K562 (cell line): Measurements from ENCODE around the gene POLD3. TPM values are rescaled to one million over a fixed set of nuclear protein-coding genes. Genes with fewer than 3 reads are reported as not detected.

Experiments used
- ATAC-seq: fragments of 200-7000 bp; cut with Tn5 transposase; 3 replicates; pipeline ENCODE4 v1.9.1; 2020; ENCODE audit warnings: moderate library complexity
- BruUV-seq: library from RNA; stranded (reverse); fragments of 400-500 nt; replicated peaks from 2 replicates; lab custom pipeline; 2021; lab: Mats Ljungman, UMichigan
- CTCF ChIA-PET: fragments of 300-600 bp; formaldehyde crosslinking; extraction: SDS; loops from one replicate; lab custom pipeline; 2021; ENCODE audit warnings: low intra/inter-chr PET ratio; lab: Yijun Ruan, JAX
- POLR2A ChIA-PET: fragments of 300-600, 350-650 bp; sonication (Branson Sonifier 250); formaldehyde crosslinking; extraction: SDS; loops from one replicate; lab custom pipeline; 2021; ENCODE audit warnings: antibody characterized with exemption, inconsistent platforms; lab: Yijun Ruan, JAX
- DNase-seq, 4 experiments: peaks; one replicate each; pipeline versions ENCODE4 v3.0.0 to v3.0.0-alpha.2; 2011 to 2018; ENCODE audit warnings: low spot score in 3 of 4, mixed read lengths in 3 of 4; ENCODE audit errors: extremely low read depth in 1 of 4
- FAIRE-seq: peaks from 2 replicates; lab custom pipeline; 2011; peaks lifted over from hg19 to GRCh38; lab: Jason Lieb, UNC
- H2AFZ ChIP-seq: 2 replicates; pipeline ENCODE4 v1.6.0; 2011; ENCODE audit warnings: low read depth, low read length, control low read depth, inconsistent platforms
- H3K27ac ChIP-seq: fragments of 200-600 bp; 3 replicates; pipeline ENCODE4 v1.8.0; 2011; ENCODE audit warnings: low read depth, mild to moderate bottlenecking, control low read depth, inconsistent platforms, low read length, moderate library complexity, mixed read lengths; ENCODE audit errors: extremely low read depth
- H3K27me3 ChIP-seq, 2 experiments: fragments of 300-600 bp in 1 of 2; 2 replicates in 1 of 2; 3 replicates in 1 of 2; pipeline versions ENCODE4 v1.6.0 to v1.8.0; 2011; ENCODE audit warnings: inconsistent platforms in 2 of 2, low read length in 2 of 2, mild to moderate bottlenecking in 1 of 2, mixed read lengths in 1 of 2, moderate library complexity in 1 of 2; ENCODE audit not compliant: control insufficient read depth in 2 of 2, insufficient read depth in 2 of 2
- H3K36me3 ChIP-seq: fragments of 300-600 bp; 3 replicates; pipeline ENCODE4 v1.8.0; 2011; ENCODE audit warnings: mild to moderate bottlenecking, low read length, inconsistent platforms; ENCODE audit not compliant: control insufficient read depth, insufficient read depth
- H3K4me1 ChIP-seq, 2 experiments: fragments of 200-600 bp in 1 of 2; replicated peaks in 1 of 2; 2 replicates in 1 of 2; 3 replicates in 1 of 2; pipeline versions ENCODE4 v1.5.1 to v1.8.0; 2011; ENCODE audit warnings: inconsistent platforms in 2 of 2, low read length in 2 of 2, mild to moderate bottlenecking in 1 of 2, mixed read lengths in 1 of 2, moderate library complexity in 1 of 2; ENCODE audit not compliant: control insufficient read depth in 2 of 2, insufficient read depth in 2 of 2
- H3K4me2 ChIP-seq: 2 replicates; pipeline ENCODE4 v1.6.1; 2011; ENCODE audit warnings: low read length, control low read depth, inconsistent platforms, mixed read lengths; ENCODE audit not compliant: insufficient read depth
- H3K4me3 ChIP-seq: fragments of 200-600 bp; sonication (generic), shearing (Covaris generic); 2 replicates; pipeline ENCODE4 v1.5.1; 2016; ENCODE audit warnings: control low read depth, inconsistent platforms
- H3K79me2 ChIP-seq: fragments of 200-600 bp; 3 replicates; pipeline ENCODE4 v1.8.0; 2011; ENCODE audit warnings: low read length, inconsistent platforms; ENCODE audit not compliant: control insufficient read depth, insufficient read depth
- H3K9ac ChIP-seq, 2 experiments: 2 replicates each; pipeline versions ENCODE4 v1.6.0 to v1.6.1; 2011; ENCODE audit warnings: low read depth in 2 of 2, low read length in 2 of 2, control low read depth in 1 of 2, inconsistent platforms in 1 of 2, mild to moderate bottlenecking in 1 of 2, mixed read lengths in 1 of 2; ENCODE audit not compliant: insufficient read depth in 1 of 2
- H3K9me1 ChIP-seq: one replicate; pipeline ENCODE4 v1.6.0; 2011; ENCODE audit warnings: inconsistent platforms, mild to moderate bottlenecking, low read length, moderate library complexity; ENCODE audit not compliant: control insufficient read depth, insufficient read depth
- H3K9me3 ChIP-seq: replicated peaks from 2 replicates; pipeline ENCODE4 v1.5.1; 2011; ENCODE audit warnings: low read depth, low read length, inconsistent platforms; ENCODE audit not compliant: control insufficient read depth, insufficient read depth
- H4K20me1 ChIP-seq: replicated peaks from 2 replicates; pipeline ENCODE4 v1.6.1; 2011; ENCODE audit warnings: low read length, inconsistent platforms, mixed read lengths; ENCODE audit not compliant: control insufficient read depth, insufficient read depth
- BRD9 ChIP-seq: fragments of 450-650 bp; IDR thresholded peaks from 2 replicates; pipeline ENCODE4 v1.6.1; 2018; ENCODE audit warnings: low read depth; ENCODE audit not compliant: partially characterized antibody
- CBX3 ChIP-seq, 2 experiments: IDR thresholded peaks; 1 replicate in 1 of 2; 2 replicates in 1 of 2; pipeline ENCODE4 v1.6.1; 2012; ENCODE audit warnings: inconsistent platforms in 2 of 2, low read length in 2 of 2, borderline replicate concordance in 1 of 2, control low read depth in 1 of 2
- FOXJ2 ChIP-seq: fragments of 200-800 bp; sonication (Bioruptor generic); IDR thresholded peaks from 2 replicates; pipeline ENCODE4 v1.6.1; 2016; ENCODE audit warnings: missing genetic modification characterization, missing compliant biosample characterization
- NFRKB ChIP-seq: fragments of 450-650 bp; IDR thresholded peaks from 2 replicates; pipeline ENCODE4 v1.6.1; 2016; ENCODE audit warnings: low read depth
- PTTG1 ChIP-seq: fragments of 450-650 bp; IDR thresholded peaks from 2 replicates; pipeline ENCODE4 v1.6.1; 2016; ENCODE audit warnings: low read depth, mild to moderate bottlenecking, missing genetic modification characterization, missing compliant biosample characterization
- ZBTB33 ChIP-seq: sonication (generic); formaldehyde crosslinking; IDR thresholded peaks from 2 replicates; pipeline ENCODE4 v1.8.1; 2023; ENCODE audit warnings: mild to moderate bottlenecking, missing genetic modification reagents
- ZEB2 ChIP-seq: fragments of 450-650 bp; IDR thresholded peaks from 2 replicates; pipeline ENCODE4 v1.6.1; 2016
- ZFX ChIP-seq: sonication (generic); formaldehyde crosslinking; IDR thresholded peaks from 2 replicates; pipeline ENCODE4 v1.8.0; 2022; ENCODE audit warnings: mild to moderate bottlenecking, missing genetic modification reagents, moderate library complexity
- ZNF140 ChIP-seq: fragments of 250-450 bp; sonication (Bioruptor Pico); IDR thresholded peaks from 2 replicates; pipeline ENCODE4 v1.8.0; 2021; ENCODE audit warnings: moderate library complexity, mild to moderate bottlenecking, inconsistent platforms
- WGBS: fragments of 100-300 bp; shearing (Covaris generic); methylation state at CpG from one replicate; pipeline ENCODE4 v1.1.6; 2016; ENCODE audit warnings: low coverage, mixed read lengths; ENCODE audit not compliant: insufficient coverage; ENCODE audit errors: missing lambda C conversion rate; 5-methylcytosine and 5-hydroxymethylcytosine counted together
- in situ Hi-C: fragments of 300-500 bp; cut with MboI; formaldehyde crosslinking; loops from 4 replicates; pipeline ENCODE4 v1.15.0; 2018; ENCODE audit warnings: inconsistent platforms, mixed read lengths
- intact Hi-C: fragments of 100-400 bp; cut with micrococcal nuclease; formaldehyde crosslinking; loops from 2 replicates; pipeline ENCODE4 v1.14.2; 2022
- polyA plus RNA-seq, 8 experiments: library from polyadenylated mRNA; depleted of rRNA in 4 of 8; stranded (reverse) in 5 of 8; unstranded in 3 of 8; fragments of >200 nt; fragmentation: Nextera tagmentation in 2 of 8; fragmentation: Illumina TruSeq in 1 of 8; extraction: Ambion mirVana in 2 of 8; extraction: Trizol in 1 of 8; gene quantifications; 2 replicates each; pipeline versions ENCODE4 v1.2.1 to v1.2.3, GENCODE V29; 2011 to 2014; ENCODE audit warnings: inconsistent platforms in 1 of 8, missing spikeins in 1 of 8
- total RNA-seq, 7 experiments: library from RNA; depleted of rRNA in 6 of 7; stranded (reverse); fragments of >200 nt in 6 of 7; fragmentation: Illumina TruSeq in 2 of 7; extraction: Trizol in 2 of 7; gene quantifications; 2 replicates each; pipeline versions ENCODE4 v1.2.1 to v1.2.3, GENCODE V29; 2011 to 2021; ENCODE audit warnings: low replicate concordance in 1 of 7
- TF ChIP-seq, protein P1 (sequence below), 2 experiments: fragments of 450-650 bp; IDR thresholded peaks; 2 replicates each; pipeline ENCODE4 v1.6.1; 2018; ENCODE audit warnings: mild to moderate bottlenecking in 2 of 2, low read depth in 1 of 2; ENCODE audit not compliant: partially characterized antibody in 2 of 2
- TF ChIP-seq, protein P2 (sequence below): fragments of 450-650 bp; formaldehyde crosslinking; IDR thresholded peaks from 2 replicates; pipeline ENCODE4 v1.4.0; 2022; ENCODE audit warnings: missing genetic modification characterization

Gene POLD3
- total and polyA plus RNA-seq, 9 of the 15 experiments (the other 6 are each of a cell fraction or from before 2014, with no cell fraction given): 10.6 to 40.1 (median 24.6) TPM

DNA sequence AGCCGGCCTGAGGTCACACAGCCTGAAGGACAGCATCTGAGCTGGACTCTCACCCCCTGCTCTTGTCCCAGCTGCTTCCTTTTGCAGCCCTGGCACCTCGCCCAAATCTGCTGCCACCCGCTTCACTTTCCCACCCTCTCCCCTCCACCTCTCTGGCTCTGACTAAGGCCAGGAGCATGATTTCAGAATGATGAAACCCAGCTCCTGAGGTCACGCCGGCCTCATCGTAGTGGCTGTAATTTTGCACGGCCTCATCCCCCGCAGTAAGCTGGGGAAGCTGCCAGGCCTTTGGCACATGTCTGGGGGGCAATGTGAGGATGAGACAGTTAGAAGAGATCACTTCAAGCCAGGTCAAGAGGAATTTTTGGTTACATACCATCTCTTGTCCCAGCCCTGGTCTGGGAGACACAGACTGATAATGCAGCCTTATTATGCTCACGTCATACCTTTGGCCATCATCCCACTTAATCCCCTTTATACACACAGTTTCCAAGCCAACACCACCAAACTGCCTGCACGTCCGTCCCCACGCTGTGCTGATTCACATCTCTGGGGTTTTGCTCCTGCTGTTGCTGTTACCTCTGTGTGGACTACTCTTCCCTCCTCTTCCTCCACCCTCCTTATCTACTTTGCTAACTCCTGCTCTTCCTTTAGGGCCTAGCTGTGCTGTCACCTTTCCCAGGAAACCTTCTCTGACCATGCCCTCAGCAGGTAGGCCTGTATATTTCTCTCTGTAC is 80.7 kb downstream of the POLD3 start (continued):
- peak; percentile 29; the same call in 1 of the 2 replicates for TF ChIP-seq ZFX (CRISPR knock-in tag)
- TF ChIP-seq ZBTB33: 0 out of 2 replicates have a peak, but pooled peaks have one; percentile 30

- no peak overlapping the region for H3K4me3 ChIP-seq
- in situ Hi-C loops: no loop called here
- POLR2A ChIA-PET: interaction anchor here (0.8 to 1.6 kb wide), 5 partner anchors 15 to 65 kb away, joined by 3 to 5 read pairs (median 4); no protein-coding TSS in a partner anchor
- no TSS peak for BruUV-seq
- no peaks in the 10 kb centered on the region for H3K9me3 ChIP-seq
- no peak; the same call in 2 of the 3 replicates for ATAC-seq
- no peak for FAIRE-seq
- peak overlapping the region; percentile 69; the same call in 2 of the 3 replicates for H3K27ac ChIP-seq
- peak in 3 of 4 experiments; percentile 28 to 55 (median 52) for DNase-seq
- H3K4me2 ChIP-seq: peak overlapping the region; percentile 60
- intact Hi-C loops: no loop called here
- no peaks in the 10 kb centered on the region for H3K79me2 ChIP-seq
- H3K36me3 ChIP-seq: no peaks in the 10 kb centered on the region
- CTCF ChIA-PET: no interaction called here
- peak overlapping the region; percentile 77 for H2AFZ ChIP-seq
- WGBS: 56% methylated on average over 7 of the region's 7 CpGs
- H4K20me1 ChIP-seq: no peaks in the 10 kb centered on the region
- H3K27me3 ChIP-seq: no peaks in the 10 kb centered on the region
- peak overlapping the region in 1 of 2 experiments; percentile 16; a peak in 1 of 4 replicates for H3K9ac ChIP-seq
- H3K9me1 ChIP-seq: no peaks in the 10 kb centered on the region
- H3K4me1 ChIP-seq: peaks cover 13 to 18% of the 10 kb centered on the region in 2 experiments
- TF ChIP-seq CBX3 (IDR thresholded peaks at IDR 0.05; ENCODE audit: borderline replicate concordance in 1 of 2, low read length in 2 of 2) (no peak), PTTG1 (tag) (no peak), BRD9 (no peak), ZEB2 (peak; percentile 6; the same call in 1 of the 2 replicates), FOXJ2 (tag) (0 out of 2 replicates have a peak, but pooled peaks have one; percentile 8), NFRKB (no peak), ZNF140 (no peak)
- TF ChIP-seq, protein P1, sequence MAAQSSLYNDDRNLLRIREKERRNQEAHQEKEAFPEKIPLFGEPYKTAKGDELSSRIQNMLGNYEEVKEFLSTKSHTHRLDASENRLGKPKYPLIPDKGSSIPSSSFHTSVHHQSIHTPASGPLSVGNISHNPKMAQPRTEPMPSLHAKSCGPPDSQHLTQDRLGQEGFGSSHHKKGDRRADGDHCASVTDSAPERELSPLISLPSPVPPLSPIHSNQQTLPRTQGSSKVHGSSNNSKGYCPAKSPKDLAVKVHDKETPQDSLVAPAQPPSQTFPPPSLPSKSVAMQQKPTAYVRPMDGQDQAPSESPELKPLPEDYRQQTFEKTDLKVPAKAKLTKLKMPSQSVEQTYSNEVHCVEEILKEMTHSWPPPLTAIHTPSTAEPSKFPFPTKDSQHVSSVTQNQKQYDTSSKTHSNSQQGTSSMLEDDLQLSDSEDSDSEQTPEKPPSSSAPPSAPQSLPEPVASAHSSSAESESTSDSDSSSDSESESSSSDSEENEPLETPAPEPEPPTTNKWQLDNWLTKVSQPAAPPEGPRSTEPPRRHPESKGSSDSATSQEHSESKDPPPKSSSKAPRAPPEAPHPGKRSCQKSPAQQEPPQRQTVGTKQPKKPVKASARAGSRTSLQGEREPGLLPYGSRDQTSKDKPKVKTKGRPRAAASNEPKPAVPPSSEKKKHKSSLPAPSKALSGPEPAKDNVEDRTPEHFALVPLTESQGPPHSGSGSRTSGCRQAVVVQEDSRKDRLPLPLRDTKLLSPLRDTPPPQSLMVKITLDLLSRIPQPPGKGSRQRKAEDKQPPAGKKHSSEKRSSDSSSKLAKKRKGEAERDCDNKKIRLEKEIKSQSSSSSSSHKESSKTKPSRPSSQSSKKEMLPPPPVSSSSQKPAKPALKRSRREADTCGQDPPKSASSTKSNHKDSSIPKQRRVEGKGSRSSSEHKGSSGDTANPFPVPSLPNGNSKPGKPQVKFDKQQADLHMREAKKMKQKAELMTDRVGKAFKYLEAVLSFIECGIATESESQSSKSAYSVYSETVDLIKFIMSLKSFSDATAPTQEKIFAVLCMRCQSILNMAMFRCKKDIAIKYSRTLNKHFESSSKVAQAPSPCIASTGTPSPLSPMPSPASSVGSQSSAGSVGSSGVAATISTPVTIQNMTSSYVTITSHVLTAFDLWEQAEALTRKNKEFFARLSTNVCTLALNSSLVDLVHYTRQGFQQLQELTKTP (IDR thresholded peaks at IDR 0.05; ENCODE audit: low read depth in 1 of 2, partially characterized antibody in 2 of 2): no peak
- TF ChIP-seq, protein P2, sequence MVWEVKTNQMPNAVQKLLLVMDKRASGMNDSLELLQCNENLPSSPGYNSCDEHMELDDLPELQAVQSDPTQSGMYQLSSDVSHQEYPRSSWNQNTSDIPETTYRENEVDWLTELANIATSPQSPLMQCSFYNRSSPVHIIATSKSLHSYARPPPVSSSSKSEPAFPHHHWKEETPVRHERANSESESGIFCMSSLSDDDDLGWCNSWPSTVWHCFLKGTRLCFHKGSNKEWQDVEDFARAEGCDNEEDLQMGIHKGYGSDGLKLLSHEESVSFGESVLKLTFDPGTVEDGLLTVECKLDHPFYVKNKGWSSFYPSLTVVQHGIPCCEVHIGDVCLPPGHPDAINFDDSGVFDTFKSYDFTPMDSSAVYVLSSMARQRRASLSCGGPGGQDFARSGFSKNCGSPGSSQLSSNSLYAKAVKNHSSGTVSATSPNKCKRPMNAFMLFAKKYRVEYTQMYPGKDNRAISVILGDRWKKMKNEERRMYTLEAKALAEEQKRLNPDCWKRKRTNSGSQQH (CRISPR knock-in tag): no peak
Observed at GRCh38 chr11:74673693-74674360, 81.4 kb downstream of the POLD3 start.
